Sigmoid colon (tissue), 7 donors: ENCODE data around the gene LPP. TPM values are rescaled to one million over a fixed set of nuclear protein-coding genes. Genes with fewer than 3 reads are reported as not detected.

Experiments
- DNase-seq: peaks from one replicate; pipeline ENCODE4 v3.0.0-alpha.2; 2019
- H3K27ac ChIP-seq, 4 donors: fragments of 200-600 bp; sonication (generic); one replicate each; pipeline ENCODE4 v1.5.1; 2016 to 2019; ENCODE audit warnings: mild to moderate bottlenecking in 1 of 4
- H3K27me3 ChIP-seq, 3 donors: fragments of 200-600 bp; sonication (generic); one replicate each; pipeline ENCODE4 v1.5.1; 2019; ENCODE audit warnings: mild to moderate bottlenecking in 1 of 3
- H3K36me3 ChIP-seq, 4 donors: fragments of 200-600 bp; sonication (generic); one replicate each; pipeline ENCODE4 v1.5.1; 2016 to 2019
- H3K4me1 ChIP-seq, 4 donors: fragments of 200-600 bp; sonication (generic); one replicate each; pipeline ENCODE4 v1.5.1; 2017 to 2019
- H3K4me3 ChIP-seq, 4 donors: fragments of 200-600 bp; sonication (generic); one replicate each; pipeline ENCODE4 v1.5.1; 2017 to 2019; ENCODE audit warnings: mild to moderate bottlenecking in 2 of 4, moderate library complexity in 1 of 4
- H3K9me3 ChIP-seq, 4 donors: fragments of 200-600 bp in 3 of 4; sonication (generic) in 3 of 4; one replicate each; pipeline versions ENCODE4 v1.5.1 to v1.6.1; 2013 to 2019
- CTCF ChIP-seq, 4 experiments: fragments of 450-650 bp in 3 of 4; fragments of 200-600 bp in 1 of 4; IDR thresholded peaks; one replicate each; pipeline ENCODE4 v1.5.1; 2016 to 2019; ENCODE audit warnings: antibody characterized with exemption in 4 of 4, mild to moderate bottlenecking in 3 of 4, moderate library complexity in 2 of 4
- EP300 ChIP-seq, 4 donors: sonication (generic); formaldehyde crosslinking; IDR thresholded peaks; one replicate each; pipeline ENCODE4 v1.6.1; 2017; ENCODE audit warnings: antibody characterized with exemption in 4 of 4
- POLR2A ChIP-seq, 2 donors: fragments of 450-650 bp; IDR thresholded peaks; one replicate each; pipeline ENCODE4 v1.6.1; 2016; ENCODE audit warnings: antibody characterized with exemption in 2 of 2, mild to moderate bottlenecking in 2 of 2, moderate library complexity in 2 of 2
- POLR2AphosphoS5 ChIP-seq, 4 donors: sonication (generic); formaldehyde crosslinking; IDR thresholded peaks; one replicate each; pipeline ENCODE4 v1.6.1; 2017; ENCODE audit warnings: antibody characterized with exemption in 4 of 4
- WGBS, 2 donors: extraction: QIAGEN DNeasy Blood & Tissue Kit; methylation state at CpG; one replicate each; pipeline ENCODE4 v1.1.7; 2013; 5-methylcytosine and 5-hydroxymethylcytosine counted together
- intact Hi-C: fragments of 100-400 bp; cut with DNase I; formaldehyde crosslinking; loops from one replicate; pipeline ENCODE4 v1.15.1; 2023
- polyA plus RNA-seq, 3 donors: library from polyadenylated mRNA; stranded (reverse); fragments of 200-250 nt; gene quantifications; one replicate each; pipeline ENCODE4 v1.2.3, GENCODE V29; 2013
- total RNA-seq, 4 donors: library from RNA; depleted of rRNA; stranded (reverse); fragments of >200 nt; gene quantifications; one replicate each; pipeline ENCODE4 v1.1.0, GENCODE V29; 2016
- donor health status: healthy with polysubstance abuse.
- donor health status: Bipolar disorder and iron deficiency.
- donor health status: healthy.

LPP gene
- total and polyA plus RNA-seq, 7 donors: 5.3 to 1,773 (median 824) TPM

- Histone ChIP-seq H3K4me1 (peaks cover 0 to 42% (median 30%) of the 10 kb centered on the region in 4 donors), H3K27ac (no peak overlapping the region), H3K4me3 (no peak overlapping the region), H3K27me3 (no peaks in the 10 kb centered on the region), H3K9me3 (no peaks in the 10 kb centered on the region), H3K36me3 (no peaks in the 10 kb centered on the region)
- WGBS, 2 donors: 95 to 98% methylated on average over 2 of the region's 2 CpGs
- TF ChIP-seq POLR2A (IDR thresholded peaks at IDR 0.05) (no peak), EP300 (IDR thresholded peaks at IDR 0.05) (no peak), CTCF (IDR thresholded peaks at IDR 0.05) (no peak), POLR2AphosphoS5 (IDR thresholded peaks at IDR 0.05) (no peak)
- no peak for DNase-seq
- intact Hi-C loops: no loop called here
These were observed 405.9 kb downstream of the LPP start for GRCh38 chr3:188559856-188560255.

GRCh38 chr3:188562144-188562543, 408.2 kb downstream of the LPP start:
- no peak for DNase-seq
- WGBS, 2 donors: 39 to 75% methylated on average over 2 of the region's 2 CpGs
- H3K4me1 ChIP-seq: peaks cover 0 to 39% (median 22%) of the 10 kb centered on the region in 4 donors
- TF ChIP-seq POLR2A (IDR thresholded peaks at IDR 0.05) (no peak), CTCF (IDR thresholded peaks at IDR 0.05) (no peak), EP300 (IDR thresholded peaks at IDR 0.05) (no peak), POLR2AphosphoS5 (IDR thresholded peaks at IDR 0.05) (no peak)
- no peaks in the 10 kb centered on the region for H3K9me3 ChIP-seq
- H3K27me3 ChIP-seq: no peaks in the 10 kb centered on the region
- intact Hi-C loops: no loop called here
- H3K36me3 ChIP-seq: no peaks in the 10 kb centered on the region
- H3K4me3 ChIP-seq: no peak overlapping the region
- peak overlapping the region in 1 of 4 donors; percentile 8 for H3K27ac ChIP-seq

- Histone ChIP-seq H3K9me3 (no peaks in the 10 kb centered on the region), H3K27me3 (no peaks in the 10 kb centered on the region), H3K4me3 (no peak overlapping the region), H3K4me1 (peaks cover 0 to 47% (median 32%) of the 10 kb centered on the region in 4 donors), H3K27ac (peak overlapping the region in 1 of 4 donors; percentile 34), H3K36me3 (no peaks in the 10 kb centered on the region)
- intact Hi-C loops: no loop called here
- WGBS, 2 donors: 88 to 91% methylated on average over 3 of the region's 3 CpGs
- TF ChIP-seq POLR2A (IDR thresholded peaks at IDR 0.05): no peak
- no peak for DNase-seq
These were observed 413.7 kb downstream of the LPP start for GRCh38 chr3:188567478-188568195.

- H3K4me1 ChIP-seq: peaks cover 0 to 58% (median 37%) of the 10 kb centered on the region in 4 donors
- WGBS, 2 donors: 86 to 93% methylated on average over 3 of the region's 3 CpGs
- intact Hi-C loops: no loop called here
These were observed 414.8 kb downstream of the LPP start for GRCh38 chr3:188568736-188569135.

More at GRCh38 chr3:188568736-188569135, 414.8 kb downstream of the LPP start:
- Histone ChIP-seq H3K27me3 (no peaks in the 10 kb centered on the region), H3K27ac (no peak overlapping the region), H3K4me3 (no peak overlapping the region), H3K36me3 (no peaks in the 10 kb centered on the region), H3K9me3 (no peaks in the 10 kb centered on the region)
- TF ChIP-seq POLR2AphosphoS5 (IDR thresholded peaks at IDR 0.05) (no peak), POLR2A (IDR thresholded peaks at IDR 0.05) (no peak), EP300 (IDR thresholded peaks at IDR 0.05) (no peak), CTCF (IDR thresholded peaks at IDR 0.05) (no peak)
- DNase-seq: no peak
